ENCODE measurements around the gene CLINT1.
"Not testable (repeated sequence)": the region's sequence is repeated elsewhere in the genome, so short reads cannot be mapped to it uniquely, and the experiment has no call there.

CLINT1 gene

GRCh38 chr5:157860898-157861890 is 2.2 kb upstream of the CLINT1 start:
- no peak for DNase-seq

GRCh38 chr5:157859227-157859575 is 256 bp upstream of the CLINT1 start:
- no peak for DNase-seq

- DNase-seq = peak; percentile 38
Measured at GRCh38 chr5:157857816-157858526, 974 bp downstream of the CLINT1 start.

- DNase-seq = peak; percentile 78
Measured at GRCh38 chr5:157855404-157855994, 3.4 kb downstream of the CLINT1 start.

GRCh38 chr5:157853365-157853764 is 5.6 kb downstream of the CLINT1 start:
- not testable (repeated sequence) for DNase-seq

GRCh38 chr5:157845914-157846598 is 12.9 kb downstream of the CLINT1 start:
- no peak for DNase-seq

GRCh38 chr5:157842787-157843186 is 16.2 kb downstream of the CLINT1 start:
- DNase-seq = no peak

GRCh38 chr5:157842185-157842584 is 16.8 kb downstream of the CLINT1 start:
- DNase-seq = no peak

- DNase-seq = no peak
Measured at GRCh38 chr5:157839157-157839795, 19.7 kb downstream of the CLINT1 start.

- DNase-seq = no peak
Measured at GRCh38 chr5:157836121-157836753, 22.7 kb downstream of the CLINT1 start.

GRCh38 chr5:157835041-157835440 is 23.9 kb downstream of the CLINT1 start:
- no peak for DNase-seq

GRCh38 chr5:157828944-157829639 is 29.9 kb downstream of the CLINT1 start:
- DNase-seq = peak; percentile 52

- DNase-seq = no peak
Measured at GRCh38 chr5:157828105-157828943, 30.6 kb downstream of the CLINT1 start.

GRCh38 chr5:157827423-157827822 is 31.5 kb downstream of the CLINT1 start:
- DNase-seq = no peak

- DNase-seq = no peak
Measured at GRCh38 chr5:157823655-157824054, 35.3 kb downstream of the CLINT1 start.

- peak; percentile 37 for DNase-seq
Measured at GRCh38 chr5:157821822-157822622, 36.9 kb downstream of the CLINT1 start.

- DNase-seq = no peak
Measured at GRCh38 chr5:157821405-157821804, 37.5 kb downstream of the CLINT1 start.

GRCh38 chr5:157820593-157821252 is 38.2 kb downstream of the CLINT1 start:
- peak; percentile 86 for DNase-seq

All from NCI-H69 (cell line).